ENCODE data around the gene ENPEP. TPM values are rescaled to one million over a fixed set of nuclear protein-coding genes. Genes with fewer than 3 reads are reported as not detected.
"Not testable (repeated sequence)": the region's sequence is repeated elsewhere in the genome, so short reads cannot be mapped to it uniquely, and the experiment has no call there.

ENPEP gene
- total RNA-seq, 1 experiment from 2014 or later = 5.0 TPM

DNA sequence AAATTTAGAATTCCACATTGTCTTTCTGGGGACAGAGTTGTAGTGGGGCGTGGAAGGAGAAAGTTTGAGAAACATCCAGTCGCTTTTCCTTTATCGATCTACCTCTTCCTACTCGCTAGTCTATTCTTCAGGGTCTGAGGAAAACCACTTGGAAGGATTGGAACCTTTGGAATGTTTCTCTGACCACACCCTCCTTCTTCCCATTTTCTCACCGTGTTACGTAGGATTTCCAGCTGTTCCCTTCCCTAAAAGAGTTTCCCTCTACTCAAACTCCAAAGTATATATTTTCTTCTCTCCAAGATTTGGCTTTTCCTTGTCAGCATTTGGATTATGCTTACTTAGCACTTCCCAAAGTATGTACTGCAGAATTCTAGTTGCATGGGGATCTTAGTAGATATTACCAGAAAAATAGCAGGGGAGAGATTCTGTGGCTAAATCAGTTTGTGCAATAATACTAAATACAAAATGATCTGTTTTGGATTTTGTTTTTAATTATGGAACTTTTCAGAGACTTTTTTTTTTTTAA, 4.9 kb downstream of the ENPEP start:
- in situ Hi-C loops (cut with HindIII; ENCODE audit: low pct_unique_long_range_greater_than_20kb, low sequenced_read_pairs) = no loop called here
- DNase-seq (ENCODE audit: low read depth) = no peak

DNA sequence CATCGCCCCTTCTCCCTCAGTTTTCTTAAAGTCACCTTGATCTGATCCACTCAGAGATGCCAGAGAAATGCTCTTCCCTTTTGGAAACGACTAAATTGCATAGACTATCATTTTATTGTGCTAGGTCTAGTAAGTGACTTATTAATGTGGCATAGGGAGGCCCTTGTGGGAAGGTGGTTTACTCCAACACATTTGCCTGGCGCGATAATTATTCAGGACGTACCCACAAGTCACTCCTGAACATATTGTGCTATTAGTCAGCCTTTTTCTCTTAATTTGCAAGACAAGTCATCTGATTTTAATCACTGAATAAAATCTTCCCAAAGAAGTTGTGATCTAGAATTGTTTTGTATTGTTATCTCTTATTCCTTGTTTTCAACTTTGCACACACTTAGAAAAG, 7.6 kb downstream of the ENPEP start:
- DNase-seq (ENCODE audit: low read depth) = peak; percentile 33
- in situ Hi-C loops (cut with HindIII; ENCODE audit: low pct_unique_long_range_greater_than_20kb, low sequenced_read_pairs) = no loop called here

DNA sequence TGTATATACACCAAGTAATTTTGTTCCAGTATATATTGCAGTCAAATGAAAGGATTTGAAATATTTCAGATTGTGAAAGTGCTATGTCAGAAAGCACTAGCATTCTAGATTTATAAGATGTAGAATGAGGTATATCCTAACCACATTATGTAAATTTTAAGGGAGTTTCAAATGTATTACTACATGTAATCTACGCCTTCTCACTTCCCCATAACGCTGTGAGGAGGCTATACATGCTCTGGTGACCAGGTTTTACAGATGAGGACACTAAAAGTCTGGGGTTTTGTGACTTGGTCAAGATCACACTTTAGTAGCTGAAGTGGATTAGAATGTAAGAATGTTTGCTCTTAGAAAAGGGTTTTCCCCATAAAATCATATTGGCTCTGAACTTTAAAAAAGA, 8.1 kb downstream of the ENPEP start:
- no peak for DNase-seq (ENCODE audit: low read depth)
- in situ Hi-C loops (cut with HindIII; ENCODE audit: low pct_unique_long_range_greater_than_20kb, low sequenced_read_pairs) = no loop called here

DNA sequence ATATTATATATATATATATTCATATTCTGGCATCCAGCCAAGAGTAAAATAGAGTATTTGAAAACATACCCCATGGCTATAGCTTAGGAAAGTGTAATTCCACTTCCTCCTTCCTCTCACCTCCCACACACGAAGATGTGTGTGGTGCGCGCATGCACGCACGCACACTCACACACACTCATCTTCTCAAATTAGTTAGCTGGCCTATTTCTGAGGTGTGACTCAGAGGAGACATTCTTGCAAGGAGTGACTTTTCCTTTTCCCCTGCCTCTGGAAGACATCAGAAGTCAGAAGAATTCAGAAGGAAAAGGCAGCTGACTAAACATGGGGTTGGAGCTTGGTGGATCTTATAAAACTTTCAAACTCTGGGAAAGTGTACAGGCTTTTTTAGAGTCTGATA, 8.8 kb downstream of the ENPEP start:
- in situ Hi-C loops (cut with HindIII; ENCODE audit: low pct_unique_long_range_greater_than_20kb, low sequenced_read_pairs) = no loop called here
- DNase-seq (ENCODE audit: low read depth) = peak; percentile 76

DNA sequence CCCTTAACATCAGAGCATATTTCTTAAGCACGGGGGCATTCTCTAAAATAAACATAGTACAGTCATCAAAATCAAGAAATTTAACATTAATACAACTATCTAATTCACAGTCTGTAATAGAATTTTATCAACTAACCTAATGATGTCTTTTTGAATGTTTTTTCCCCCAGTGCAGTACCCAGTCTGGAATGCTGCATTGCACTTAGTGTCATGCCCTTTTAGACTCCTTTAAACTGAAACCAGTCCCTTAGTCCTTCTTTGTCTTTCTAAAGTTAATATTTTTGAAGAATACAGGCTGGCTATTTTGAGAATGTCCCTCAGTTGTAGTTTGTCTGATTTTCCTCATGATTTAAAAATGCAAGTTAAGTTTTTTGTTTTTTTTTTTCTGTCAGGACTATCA, 9.5 kb downstream of the ENPEP start:
- no peak for DNase-seq (ENCODE audit: low read depth)
- in situ Hi-C loops (cut with HindIII; ENCODE audit: low pct_unique_long_range_greater_than_20kb, low sequenced_read_pairs) = no loop called here

DNA sequence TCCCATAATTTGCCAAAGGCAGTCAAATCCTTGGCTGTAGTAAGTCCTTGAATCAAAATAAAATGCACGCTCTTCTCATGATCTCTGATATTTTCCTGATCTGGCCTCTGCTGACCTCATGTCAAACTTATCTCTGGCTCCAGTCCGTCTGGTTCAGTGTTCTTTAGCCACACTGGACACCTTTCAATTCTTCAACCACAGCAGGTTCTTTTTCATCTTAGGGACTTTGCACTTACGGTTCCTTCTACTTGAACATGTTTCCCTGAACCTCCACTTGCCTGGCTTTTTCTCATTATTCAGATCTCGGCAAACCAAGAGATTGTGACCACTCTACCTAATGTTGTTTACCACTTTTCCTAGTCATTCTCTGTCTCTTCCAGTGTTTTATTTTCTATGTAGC, 10.3 kb downstream of the ENPEP start:
- DNase-seq (ENCODE audit: low read depth) = no peak
- in situ Hi-C loops (cut with HindIII; ENCODE audit: low pct_unique_long_range_greater_than_20kb, low sequenced_read_pairs) = no loop called here

DNA sequence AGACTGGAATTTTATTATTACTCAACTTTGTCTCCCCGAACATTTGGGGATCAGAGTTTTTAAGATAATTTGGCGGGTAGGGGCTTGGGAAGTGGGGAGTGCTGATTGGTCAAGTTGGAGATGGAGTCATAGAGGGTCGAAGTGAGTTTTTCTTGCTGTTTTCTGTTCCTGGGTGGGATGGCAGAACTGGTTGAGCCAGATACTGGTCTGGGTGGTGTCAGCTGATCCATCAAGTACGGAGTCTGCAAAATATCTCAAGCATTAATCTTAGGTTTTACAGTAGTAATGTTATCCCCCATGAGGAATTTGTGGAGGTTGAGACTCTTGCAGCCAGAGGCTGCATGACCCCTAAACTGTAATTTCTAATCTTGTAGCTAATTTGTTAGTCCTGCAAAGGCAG, 10.9 kb downstream of the ENPEP start:
- DNase-seq (ENCODE audit: low read depth); in situ Hi-C loops (cut with HindIII; ENCODE audit: low pct_unique_long_range_greater_than_20kb, low sequenced_read_pairs): not testable (repeated sequence)

DNA sequence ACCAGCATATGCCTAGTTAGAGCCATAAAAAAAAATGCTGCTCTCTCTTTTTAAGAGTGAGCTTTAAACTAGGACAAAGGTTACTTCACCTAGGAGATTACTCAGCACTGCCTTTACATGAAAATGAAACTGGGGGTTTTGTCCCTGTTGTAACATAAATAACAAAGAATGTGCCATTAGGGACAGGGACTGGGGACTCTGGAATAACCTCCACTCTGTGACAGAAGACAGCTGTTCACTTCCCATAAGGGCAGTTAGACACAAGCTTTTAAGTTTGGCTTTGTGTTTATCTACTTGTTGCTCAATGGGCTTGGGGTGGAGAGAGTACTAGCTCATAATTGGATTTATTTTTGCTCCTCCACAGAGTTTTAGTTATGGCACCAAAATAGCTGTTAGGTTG, 11.9 kb downstream of the ENPEP start:
- DNase-seq (ENCODE audit: low read depth) = peak; percentile 19

DNA sequence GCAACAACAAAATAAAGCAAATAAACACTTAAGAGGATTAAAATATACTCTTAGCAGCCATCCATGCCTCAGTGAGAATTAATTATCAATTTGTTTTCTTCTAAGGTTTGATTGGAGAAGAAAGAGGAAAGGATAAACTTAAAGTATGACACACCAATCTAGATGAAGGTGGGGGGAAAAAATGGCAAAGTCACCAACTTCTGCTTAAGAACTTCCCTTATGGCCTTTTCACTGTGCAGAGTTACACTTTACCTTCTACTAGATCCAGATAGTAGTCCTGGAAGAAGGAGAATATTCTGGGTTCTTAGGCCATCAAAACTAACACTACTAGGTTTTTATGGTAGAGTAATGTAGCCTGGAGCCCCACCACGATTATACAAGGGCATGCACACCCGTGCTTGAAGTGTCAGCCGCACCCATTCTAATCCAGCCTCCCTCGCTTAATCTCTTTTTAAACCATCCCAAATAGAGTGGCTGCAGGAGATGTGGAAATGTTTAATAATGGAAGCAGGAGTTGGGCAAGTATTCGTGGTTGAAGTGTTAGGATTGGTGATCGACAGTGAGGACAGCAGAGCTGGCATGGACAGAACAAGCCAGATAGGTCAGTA, 14.1 kb downstream of the ENPEP start:
- DNase-seq (ENCODE audit: low read depth) = no peak
- in situ Hi-C loops (cut with HindIII; ENCODE audit: low pct_unique_long_range_greater_than_20kb, low sequenced_read_pairs) = no loop called here

More for the DNA sequence above, 11.9 kb downstream of the ENPEP start:
- in situ Hi-C loops (cut with HindIII; ENCODE audit: low pct_unique_long_range_greater_than_20kb, low sequenced_read_pairs) = no loop called here

DNA sequence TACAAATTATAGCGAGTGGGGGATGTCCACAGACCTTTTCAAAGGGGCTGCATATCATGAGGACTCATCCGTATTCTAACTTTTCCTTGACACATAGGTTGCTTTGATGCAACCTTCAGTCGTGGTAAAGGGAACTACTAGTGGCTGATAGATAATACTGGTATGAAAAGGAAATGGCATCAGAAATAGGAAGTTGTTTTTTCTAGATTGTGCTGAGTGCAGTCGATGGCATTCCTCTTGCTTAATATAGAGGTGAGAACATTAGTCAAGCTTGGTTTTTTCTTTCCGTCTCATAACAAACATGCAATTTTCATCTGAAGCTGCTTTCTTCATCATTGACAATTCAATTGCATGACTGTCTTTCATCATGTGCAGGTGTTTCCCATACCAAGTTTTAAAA, 16.6 kb downstream of the ENPEP start:
- in situ Hi-C loops (cut with HindIII; ENCODE audit: low pct_unique_long_range_greater_than_20kb, low sequenced_read_pairs) = no loop called here
- DNase-seq (ENCODE audit: low read depth) = no peak

DNA sequence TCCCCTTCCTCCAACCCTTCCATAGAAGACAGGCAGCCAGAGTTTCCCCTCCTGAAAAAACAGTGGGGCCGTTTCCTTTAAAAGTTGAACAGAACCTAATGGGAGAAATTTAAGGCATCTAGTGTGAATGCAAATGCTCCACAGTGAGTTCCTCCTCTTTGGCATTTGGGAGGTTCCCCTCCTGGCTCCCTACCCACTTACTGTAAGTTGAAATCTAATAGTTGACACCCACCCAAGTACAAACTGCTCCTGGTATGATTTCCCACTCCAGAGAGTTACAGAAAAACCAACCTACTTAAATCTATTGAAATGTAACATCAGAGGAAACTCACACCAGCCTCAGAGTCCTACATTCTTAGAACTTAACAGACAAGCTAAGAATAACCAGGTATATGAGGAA, 17.6 kb downstream of the ENPEP start:
- no peak for DNase-seq (ENCODE audit: low read depth)
- in situ Hi-C loops (cut with HindIII; ENCODE audit: low pct_unique_long_range_greater_than_20kb, low sequenced_read_pairs) = no loop called here

DNA sequence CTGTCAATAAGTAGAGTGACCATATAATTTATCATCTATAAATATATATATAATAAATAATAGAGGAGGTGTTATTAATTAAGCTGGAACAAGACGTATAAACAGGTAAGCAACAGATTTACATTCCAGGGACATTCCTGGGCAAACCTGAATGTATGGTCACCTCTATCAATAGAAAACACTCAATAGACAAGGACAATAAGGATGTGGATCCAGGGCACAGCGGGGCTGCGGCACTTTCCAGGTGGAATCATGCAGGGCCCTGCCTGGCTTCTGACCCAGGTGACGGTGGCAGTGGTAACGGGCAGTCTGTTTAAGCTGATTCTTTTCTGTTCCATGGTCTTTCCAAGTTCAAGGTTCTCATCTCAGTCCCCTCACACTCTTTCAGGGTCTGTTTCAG, 22.5 kb downstream of the ENPEP start:
- in situ Hi-C loops (cut with HindIII; ENCODE audit: low pct_unique_long_range_greater_than_20kb, low sequenced_read_pairs) = no loop called here
- DNase-seq (ENCODE audit: low read depth) = no peak

DNA sequence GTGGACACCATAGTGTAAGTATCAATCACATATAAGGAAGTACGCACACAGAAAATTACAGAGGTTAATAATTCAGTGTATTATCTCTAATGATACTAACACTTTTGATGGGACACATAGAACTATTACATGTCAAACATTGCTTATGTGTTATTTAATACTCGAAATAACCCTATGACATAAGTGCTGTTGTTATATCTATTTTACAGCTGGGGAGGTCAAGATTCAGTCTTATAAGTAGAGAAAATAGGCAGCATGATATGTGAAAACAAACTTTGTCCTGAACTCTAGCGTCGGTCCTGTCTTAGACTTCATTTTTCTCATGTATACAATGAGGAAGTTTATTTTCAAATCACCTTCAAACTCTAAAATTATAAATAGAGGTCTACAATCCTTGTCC, 23.2 kb downstream of the ENPEP start:
- in situ Hi-C loops (cut with HindIII; ENCODE audit: low pct_unique_long_range_greater_than_20kb, low sequenced_read_pairs) = no loop called here
- DNase-seq (ENCODE audit: low read depth) = no peak

DNA sequence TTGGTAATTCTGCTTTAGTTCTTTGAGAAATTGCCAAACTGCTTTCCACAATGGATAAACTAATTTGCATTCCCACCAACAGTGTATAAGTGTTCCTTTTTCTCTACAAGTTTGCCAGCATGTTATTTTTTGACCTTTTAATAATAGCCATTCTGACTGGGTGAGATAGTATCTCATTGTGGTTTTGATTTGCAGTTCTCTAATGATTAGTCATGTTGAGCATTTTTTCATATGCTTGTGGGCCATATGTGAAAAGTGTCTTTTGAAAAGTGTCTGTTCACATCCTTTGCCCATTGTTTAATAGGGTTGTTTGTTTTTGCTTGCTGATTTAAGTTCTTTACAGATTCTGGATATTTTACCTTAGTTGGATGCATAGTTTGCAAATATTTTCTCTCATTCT, 25.9 kb downstream of the ENPEP start:
- no peak for DNase-seq (ENCODE audit: low read depth)
- in situ Hi-C loops (cut with HindIII; ENCODE audit: low pct_unique_long_range_greater_than_20kb, low sequenced_read_pairs) = no loop called here

DNA sequence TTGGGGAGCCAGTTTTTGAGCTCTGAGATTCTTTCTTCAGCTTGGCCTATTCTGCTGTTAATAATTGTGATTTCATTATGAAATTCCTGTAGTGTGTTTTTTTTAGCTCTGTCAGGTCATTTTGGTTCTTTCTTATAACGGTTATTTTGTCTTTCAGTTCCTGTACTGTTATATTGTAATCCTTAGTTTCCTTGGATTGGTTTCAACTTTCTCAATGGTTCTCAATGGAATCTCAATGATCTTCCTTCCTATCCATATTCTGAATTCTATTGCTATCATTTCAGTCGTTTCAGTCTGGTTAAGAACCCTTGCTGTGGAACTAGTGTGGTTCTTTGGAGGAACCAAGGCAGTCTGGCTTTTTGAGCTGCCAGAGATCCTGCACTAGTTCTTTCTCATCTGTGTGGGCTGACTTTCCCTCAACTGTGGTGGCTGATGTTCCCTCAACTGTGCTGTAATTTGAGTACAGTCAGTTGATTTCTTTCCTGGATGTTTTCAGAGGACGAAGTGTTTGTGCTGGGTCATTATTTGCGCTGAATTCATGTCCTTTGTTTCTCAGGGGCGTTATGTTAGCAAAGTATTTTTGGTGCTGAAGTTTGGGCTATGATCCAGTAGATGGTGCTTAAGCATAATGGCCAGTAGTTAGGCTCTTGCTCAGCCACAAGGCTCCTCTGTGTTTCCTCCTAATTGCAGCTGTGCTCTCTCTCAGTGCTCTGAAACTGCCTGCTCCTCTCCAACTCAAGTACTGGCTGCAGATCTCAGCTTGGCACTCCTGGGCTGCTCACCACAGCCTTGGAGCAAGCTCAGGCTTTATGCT, 27.5 kb downstream of the ENPEP start:
- in situ Hi-C loops (cut with HindIII; ENCODE audit: low pct_unique_long_range_greater_than_20kb, low sequenced_read_pairs) = no loop called here

DNA sequence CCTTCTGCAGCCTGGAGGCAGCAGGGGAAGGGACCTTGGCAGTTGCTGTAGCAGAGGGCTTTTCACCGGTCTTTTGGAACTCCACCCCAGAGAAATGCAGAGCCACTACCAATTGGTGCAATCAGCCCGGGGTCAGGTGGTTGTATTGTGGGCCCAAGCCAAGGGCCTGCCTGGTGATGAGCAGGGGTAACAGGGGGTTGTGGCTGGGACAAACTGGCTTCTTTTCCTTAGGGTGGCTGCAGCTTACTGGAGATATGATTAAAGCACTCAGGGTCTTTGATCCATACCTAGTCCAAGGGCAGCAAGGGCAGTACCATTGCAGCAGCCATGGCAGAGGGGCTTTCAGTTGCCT, 28.1 kb downstream of the ENPEP start:
- no peak for DNase-seq (ENCODE audit: low read depth)
- in situ Hi-C loops (cut with HindIII; ENCODE audit: low pct_unique_long_range_greater_than_20kb, low sequenced_read_pairs) = no loop called here

More for the DNA sequence above, 27.5 kb downstream of the ENPEP start:
- DNase-seq (ENCODE audit: low read depth) = no peak

DNA sequence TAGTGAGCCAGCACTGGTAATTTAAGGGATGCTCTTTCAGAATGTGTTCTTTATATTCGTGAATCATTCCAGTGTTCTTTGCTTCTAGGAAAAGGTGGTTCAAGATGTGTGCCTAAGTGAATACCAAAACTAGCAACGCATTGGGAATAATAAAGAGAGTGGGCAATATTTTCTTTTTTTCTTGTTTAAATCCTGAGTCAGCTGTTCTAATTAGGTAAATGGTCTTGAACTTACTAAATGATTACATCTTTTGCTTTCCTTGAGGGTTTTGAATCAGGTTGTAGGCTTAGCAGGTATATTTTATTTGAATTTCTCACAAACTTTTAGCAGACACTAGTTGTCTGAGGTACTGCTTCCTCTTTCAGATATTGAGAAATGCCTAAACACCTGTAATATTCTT, 29.5 kb downstream of the ENPEP start:
- in situ Hi-C loops (cut with HindIII; ENCODE audit: low pct_unique_long_range_greater_than_20kb, low sequenced_read_pairs) = no loop called here
- DNase-seq (ENCODE audit: low read depth) = no peak

DNA sequence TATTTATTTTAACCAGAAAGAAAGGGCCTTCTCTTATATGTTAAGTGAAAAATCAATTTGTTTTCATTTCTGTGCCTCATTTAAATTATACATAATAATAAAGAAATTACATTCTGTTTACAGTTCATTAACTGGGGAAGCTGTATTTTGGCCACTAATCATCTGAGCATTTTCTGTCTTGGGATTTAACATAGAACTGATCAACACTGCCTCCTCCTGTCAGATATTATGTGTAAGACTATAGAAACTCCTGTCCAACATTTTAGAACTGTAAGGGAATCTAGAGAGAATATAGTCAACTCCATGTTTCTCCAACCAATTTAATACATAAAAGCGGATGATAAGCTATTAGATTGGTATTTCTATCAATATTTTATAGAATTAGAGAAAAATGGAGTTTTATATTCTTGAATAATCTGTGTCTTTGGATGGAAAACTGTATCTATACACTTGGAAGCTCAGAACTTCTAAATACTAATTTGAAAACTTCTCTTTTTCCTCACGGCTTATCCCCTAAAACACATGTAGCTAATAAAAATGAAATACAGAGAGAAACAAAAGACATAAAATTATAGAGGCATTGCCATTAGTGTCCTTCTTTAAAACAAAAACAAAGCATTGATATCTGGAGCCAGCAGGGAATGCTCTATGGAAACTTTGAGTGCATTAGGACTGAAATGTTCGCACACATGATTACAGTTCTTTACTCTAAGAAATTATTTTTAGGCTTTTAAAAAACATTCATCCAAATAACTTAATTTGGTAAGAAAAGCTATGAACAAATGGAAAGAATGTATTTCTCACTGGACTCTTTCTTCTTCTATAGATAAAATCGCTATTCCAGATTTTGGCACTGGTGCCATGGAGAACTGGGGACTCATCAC, 33.1 kb downstream of the ENPEP start:
- in situ Hi-C loops (cut with HindIII; ENCODE audit: low pct_unique_long_range_greater_than_20kb, low sequenced_read_pairs) = no loop called here
- DNase-seq (ENCODE audit: low read depth) = no peak

DNA sequence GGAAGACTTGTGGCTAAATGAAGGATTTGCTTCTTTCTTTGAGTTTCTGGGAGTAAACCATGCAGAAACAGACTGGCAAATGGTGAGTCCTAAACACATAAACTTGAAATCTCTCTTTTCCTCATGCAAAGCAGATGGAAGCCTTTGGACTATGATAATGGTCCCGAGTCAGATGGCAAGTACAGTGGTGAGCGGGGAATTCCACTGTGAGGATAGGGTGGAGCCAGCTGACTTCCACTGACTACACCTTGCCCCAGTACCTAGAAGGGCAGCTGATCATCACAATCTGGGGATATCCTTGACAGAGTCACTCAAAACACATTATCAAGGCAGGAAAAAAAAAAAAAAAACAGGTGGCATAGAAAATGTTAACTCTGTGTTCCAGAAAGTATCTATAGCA, 34.3 kb downstream of the ENPEP start:
- in situ Hi-C loops (cut with HindIII; ENCODE audit: low pct_unique_long_range_greater_than_20kb, low sequenced_read_pairs) = no loop called here
- no peak for DNase-seq (ENCODE audit: low read depth)

All from Caki2 (cell line).